Measurements from ENCODE around the gene KLHL26. TPM values are rescaled to one million over a fixed set of nuclear protein-coding genes. Genes with fewer than 3 reads are reported as not detected.

Gene KLHL26
- total and polyA plus RNA-seq, 9 of the 15 experiments (the other 6 are each of a cell fraction or from before 2014, with no cell fraction given) = 0.13 to 13.3 (median 1.4) TPM

GRCh38 chr19:18660051-18660910 is 23.5 kb downstream of the KLHL26 start:
- ChIA-PET CTCF (ENCODE audit: low intra/inter-chr PET ratio) (no interaction called here), POLR2A (interaction anchor here (0.5 to 0.7 kb wide), 2 partner anchors 23 to 88 kb away, joined by 4 read pairs; no protein-coding TSS in a partner anchor)
- BruUV-seq (replicated peaks) = no TSS peak
- no peak overlapping the region for H3K4me3 ChIP-seq
- peak overlapping the region in 1 of 2 experiments; percentile 74; a peak in 1 of 4 replicates for H3K9ac ChIP-seq (ENCODE audit: insufficient read depth in 1 of 2, low read depth in 2 of 2, low read length in 2 of 2)
- H4K20me1 ChIP-seq (replicated peaks; ENCODE audit: control insufficient read depth, insufficient read depth, low read length) = peaks cover 43% of the 10 kb centered on the region; the same call in 1 of the 2 replicates
- no peaks in the 10 kb centered on the region for H3K9me3 ChIP-seq (replicated peaks; ENCODE audit: control insufficient read depth, insufficient read depth, low read depth, low read length)
- H3K36me3 ChIP-seq (ENCODE audit: control insufficient read depth, insufficient read depth, low read length) = no peaks in the 10 kb centered on the region; the same call in 2 of the 3 replicates
- H3K27ac ChIP-seq (ENCODE audit: extremely low read depth, low read depth, low read length) = no peak overlapping the region
- H3K4me2 ChIP-seq (ENCODE audit: insufficient read depth, low read length) = no peak overlapping the region
- no peaks in the 10 kb centered on the region for H3K79me2 ChIP-seq (ENCODE audit: control insufficient read depth, insufficient read depth, low read length)
- intact Hi-C loops (cut with micrococcal nuclease) (no loop called here), in situ Hi-C loops (cut with MboI) (no loop called here)
- H3K4me1 ChIP-seq (replicated peaks in 1 of 2; ENCODE audit: control insufficient read depth in 2 of 2, insufficient read depth in 2 of 2, low read length in 2 of 2) = peaks cover 7 to 58% of the 10 kb centered on the region in 2 experiments; a peak in 4 of 5 replicates
- WGBS (ENCODE audit: insufficient coverage, low coverage, missing lambda C conversion rate) = 41% methylated on average over 23 of the region's 37 CpGs
- ATAC-seq (peak; percentile 67), DNase-seq (ENCODE audit: extremely low read depth in 1 of 4, low spot score in 3 of 4) (peak; percentile 60 to 71 (median 70)), FAIRE-seq (no peak)
- H3K27me3 ChIP-seq (ENCODE audit: control insufficient read depth in 2 of 2, insufficient read depth in 2 of 2, low read length in 2 of 2) = no peaks in the 10 kb centered on the region
- H3K9me1 ChIP-seq (ENCODE audit: control insufficient read depth, insufficient read depth, low read length) = no peaks in the 10 kb centered on the region
- no peak overlapping the region for H2AFZ ChIP-seq (ENCODE audit: low read depth, low read length)
- TF ChIP-seq CCNT2 (IDR thresholded peaks at IDR 0.05; ENCODE audit: borderline replicate concordance, extremely low read depth, insufficient read length, low read depth, low read length) (peak; percentile 51), SNAPC5 (CRISPR knock-in tag; IDR thresholded peaks at IDR 0.05) (no peak), ZC3H11A (IDR thresholded peaks at IDR 0.05; ENCODE audit: low read depth, low read length) (no peak), ARID1B (IDR thresholded peaks at IDR 0.05) (peak; percentile 51; the same call in 1 of the 2 replicates), FOS (IDR thresholded peaks at IDR 0.05; ENCODE audit: extremely low read depth, insufficient read length) (peak; percentile 21), PRDM10 (IDR thresholded peaks at IDR 0.05; ENCODE audit: partially characterized antibody) (peak; percentile 68), EGR1 (conservative IDR thresholded peaks at IDR 0.05) (peak; percentile 77), CHD2 (IDR thresholded peaks at IDR 0.05; ENCODE audit: low read depth, low read length) (no peak), PKNOX1 (IDR thresholded peaks at IDR 0.05) (peak; percentile 37; the same call in 1 of the 2 replicates), ATF1 (CRISPR knock-in tag; IDR thresholded peaks at IDR 0.05) (no peak), ATF1 (tag; IDR thresholded peaks at IDR 0.05) (peak; percentile 26; the same call in 1 of the 2 replicates), JUND (IDR thresholded peaks at IDR 0.05; ENCODE audit: borderline replicate concordance, low read depth, low read length) (peak; percentile 82), JUND (tag; IDR thresholded peaks at IDR 0.05; ENCODE audit: borderline replicate concordance, low read depth, low read length) (peak; percentile 37; the same call in 1 of the 3 replicates), MCM7 (IDR thresholded peaks at IDR 0.05) (no peak), VEZF1 (CRISPR knock-in tag; IDR thresholded peaks at IDR 0.05) (peak; percentile 67), CREM (IDR thresholded peaks at IDR 0.05; ENCODE audit: low read depth) (peak; percentile 22; the same call in 1 of the 2 replicates)
